Nephron progenitor cell (in vitro differentiated cells): ENCODE data around the gene TRIM26.
A peak's percentile ranks its signal among the peaks of the same experiment; 100 is the strongest.

ENCODE experiments used
- DNase-seq: peaks from one replicate; pipeline ENCODE4 v3.0.0; 2021
- H3K27ac Mint-ChIP-seq: 2 replicates; pipeline ENCODE4 v1.8.0; 2021; ENCODE audit warnings: mild to moderate bottlenecking, moderate library complexity, mixed read lengths
- H3K27me3 Mint-ChIP-seq: 2 replicates; pipeline ENCODE4 v1.8.0; 2021; ENCODE audit warnings: mild to moderate bottlenecking, low read depth, mixed read lengths; ENCODE audit not compliant: poor library complexity
- H3K36me3 Mint-ChIP-seq: 2 replicates; pipeline ENCODE4 v1.8.0; 2021; ENCODE audit warnings: low read depth, mixed read lengths
- H3K4me1 Mint-ChIP-seq: 2 replicates; pipeline ENCODE4 v1.8.0; 2021; ENCODE audit warnings: mixed read lengths
- H3K4me3 Mint-ChIP-seq: 2 replicates; pipeline ENCODE4 v1.8.0; 2021; ENCODE audit warnings: mild to moderate bottlenecking, moderate library complexity, mixed read lengths
- H3K9me3 Mint-ChIP-seq: 2 replicates; pipeline ENCODE4 v1.8.0; 2021; ENCODE audit warnings: mild to moderate bottlenecking, moderate library complexity, mixed read lengths
- CTCF ChIP-seq: fragments of 200-600 bp; sonication (generic); IDR thresholded peaks from 2 replicates; pipeline ENCODE4 v1.5.0; 2021; ENCODE audit warnings: antibody characterized with exemption

Gene TRIM26

GRCh38 chr6:30213957-30214656, 901 bp upstream of the TRIM26 start:
- peak overlapping the region; percentile 96 for H3K4me3 Mint-ChIP-seq
- peaks cover 3% of the 10 kb centered on the region for H3K36me3 Mint-ChIP-seq
- DNase-seq = peak; percentile 73
- peaks cover 49% of the 10 kb centered on the region for H3K4me1 Mint-ChIP-seq
- peaks cover under 1% of the 10 kb centered on the region for H3K27me3 Mint-ChIP-seq
- H3K27ac Mint-ChIP-seq = peak overlapping the region; percentile 73
- no peaks in the 10 kb centered on the region for H3K9me3 Mint-ChIP-seq
- TF ChIP-seq CTCF = no peak

GRCh38 chr6:30213667-30213956, 406 bp upstream of the TRIM26 start:
- Mint-ChIP-seq H3K36me3 (peaks cover 3% of the 10 kb centered on the region), H3K27me3 (peaks cover 3% of the 10 kb centered on the region), H3K4me1 (peaks cover 54% of the 10 kb centered on the region), H3K9me3 (no peaks in the 10 kb centered on the region), H3K4me3 (peak overlapping the region; percentile 96), H3K27ac (peak overlapping the region; percentile 73)
- TF ChIP-seq CTCF = no peak
- no peak for DNase-seq

- no peak for DNase-seq
- H3K36me3 Mint-ChIP-seq = peaks cover 3% of the 10 kb centered on the region
- no peaks in the 10 kb centered on the region for H3K9me3 Mint-ChIP-seq
- H3K4me3 Mint-ChIP-seq = peak overlapping the region; percentile 96
- peaks cover 3% of the 10 kb centered on the region for H3K27me3 Mint-ChIP-seq
- peaks cover 71% of the 10 kb centered on the region for H3K4me1 Mint-ChIP-seq
- H3K27ac Mint-ChIP-seq = no peak overlapping the region
- no peak for TF ChIP-seq CTCF
Observed at GRCh38 chr6:30211899-30212298, 1.3 kb downstream of the TRIM26 start.

DNA sequence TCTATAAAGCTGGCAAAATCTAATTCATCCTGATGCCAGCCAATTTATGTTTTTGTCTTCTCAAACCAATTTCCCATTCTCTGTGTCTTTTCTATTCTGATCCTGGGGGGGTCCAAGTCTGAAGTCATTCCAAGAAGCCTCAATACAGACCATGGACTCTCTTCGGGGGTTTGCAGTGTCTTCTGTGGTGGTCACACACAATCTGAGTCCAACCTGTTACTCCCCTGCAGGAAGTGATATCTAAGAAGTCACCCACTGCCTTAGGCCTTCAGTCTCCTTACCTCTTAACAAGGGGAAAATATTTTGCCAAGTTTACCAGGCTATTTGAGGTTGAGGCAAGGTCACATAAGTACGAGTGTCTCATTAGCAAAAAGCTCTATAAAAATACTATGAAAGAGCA, 1.9 kb downstream of the TRIM26 start:
- peaks cover 77% of the 10 kb centered on the region for H3K4me1 Mint-ChIP-seq
- TF ChIP-seq CTCF = no peak
- no peak for DNase-seq
- H3K9me3 Mint-ChIP-seq = no peaks in the 10 kb centered on the region
- no peak overlapping the region for H3K27ac Mint-ChIP-seq
- peaks cover 3% of the 10 kb centered on the region for H3K36me3 Mint-ChIP-seq
- H3K4me3 Mint-ChIP-seq = peak overlapping the region; percentile 96
- H3K27me3 Mint-ChIP-seq = peaks cover 3% of the 10 kb centered on the region

DNA sequence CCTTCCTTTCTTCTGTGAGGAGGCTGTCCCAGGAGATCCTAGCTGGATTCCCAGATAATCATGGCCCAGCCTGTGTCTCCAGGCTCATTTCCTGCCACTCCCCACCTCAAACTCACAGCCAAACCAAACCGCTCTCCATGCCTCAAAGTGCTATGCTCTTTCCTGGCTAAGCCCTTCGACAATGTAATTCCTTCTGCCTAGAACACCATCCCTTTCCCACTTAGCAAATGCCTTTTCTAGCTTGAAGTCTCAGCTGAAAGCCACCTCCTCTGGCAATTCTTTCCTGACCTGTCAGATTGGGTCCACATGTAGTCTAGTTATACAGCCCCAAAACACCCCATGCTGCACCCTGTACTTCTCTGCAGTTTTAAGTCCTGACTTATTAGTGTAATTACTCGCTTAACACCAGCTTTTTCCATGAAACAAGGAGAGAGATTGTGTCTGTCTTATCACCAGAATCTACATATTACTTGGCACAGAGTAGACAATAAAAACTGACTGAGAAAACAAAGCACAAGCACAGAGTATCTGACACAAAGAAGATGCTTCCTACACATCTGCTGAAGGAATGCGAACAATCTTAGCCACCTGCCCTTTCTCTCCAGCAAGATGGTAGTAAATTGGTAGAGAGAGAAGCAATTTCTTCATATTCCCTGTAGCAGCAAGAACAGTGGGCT, 5.4 kb downstream of the TRIM26 start:
- Mint-ChIP-seq H3K36me3 (peaks cover 3% of the 10 kb centered on the region), H3K9me3 (no peaks in the 10 kb centered on the region), H3K27me3 (peaks cover 3% of the 10 kb centered on the region), H3K27ac (peak overlapping the region; percentile 93), H3K4me1 (peaks cover 78% of the 10 kb centered on the region), H3K4me3 (peak overlapping the region; percentile 73)
- no peak for TF ChIP-seq CTCF
- DNase-seq = no peak
